ENCODE measurements around the gene SFXN5.

SFXN5 gene

DNA sequence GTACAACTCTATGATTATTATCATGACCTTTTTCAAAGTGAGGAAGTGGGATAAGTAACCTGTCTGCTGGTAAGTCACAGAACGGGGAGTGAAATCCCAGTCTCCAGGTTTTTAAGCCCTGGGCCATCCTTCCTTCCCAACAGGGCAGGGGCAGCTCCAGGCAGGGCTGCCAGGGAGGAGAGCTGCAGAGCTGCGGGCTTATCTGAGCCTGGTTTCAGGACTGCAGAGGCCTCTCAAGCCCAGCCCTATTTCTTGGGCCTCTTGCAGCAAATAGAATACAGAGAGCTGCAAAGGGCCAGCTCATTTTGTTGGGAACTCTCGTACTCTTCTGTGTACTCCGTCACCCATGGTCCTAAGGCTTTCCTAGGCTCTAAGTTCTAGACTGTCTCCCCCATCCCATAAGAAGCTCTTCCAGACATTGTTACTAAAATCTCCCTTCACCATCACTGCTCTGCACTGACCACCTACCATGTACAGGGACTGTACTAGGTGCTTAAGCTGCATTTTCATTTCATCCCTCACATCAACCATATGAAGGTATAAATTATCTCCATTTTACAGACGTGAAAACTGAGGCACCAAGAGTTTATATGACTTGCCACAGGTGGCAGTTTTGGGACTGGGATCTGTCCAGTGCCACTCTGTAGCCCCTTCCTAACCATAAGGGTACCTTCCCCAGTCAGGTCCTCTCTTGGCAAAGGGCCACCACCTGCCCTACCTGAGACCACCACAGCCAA, 38.1 kb upstream of the SFXN5 start:
- Histone ChIP-seq H3K56ac (ENCODE audit: low read length) (no peak overlapping the region), H4K5ac (ENCODE audit: low read length) (no peak overlapping the region), H2BK15ac (replicated peaks; ENCODE audit: low read depth) (no peak overlapping the region), H3K4me1 (ENCODE audit: control insufficient read depth, low read depth, low read length) (peaks cover 8% of the 10 kb centered on the region), H2AK5ac (ENCODE audit: low read length) (no peak overlapping the region), H3K79me2 (ENCODE audit: control insufficient read depth, insufficient read depth, low read length) (no peaks in the 10 kb centered on the region), H3K18ac (ENCODE audit: low read length) (no peak overlapping the region), H2BK5ac (ENCODE audit: low read length) (no peak overlapping the region), H3K27me3 (ENCODE audit: insufficient read depth, low read length, poor library complexity) (no peaks in the 10 kb centered on the region), H3K4me2 (ENCODE audit: low read length) (no peak overlapping the region), H3K36me3 (ENCODE audit: control insufficient read depth, insufficient read depth, low read length) (peaks cover 2% of the 10 kb centered on the region), H3K27ac (ENCODE audit: low read depth, low read length) (no peak overlapping the region), H2BK120ac (ENCODE audit: low read depth, low read length) (no peak overlapping the region), H3K79me1 (ENCODE audit: low read length) (peaks cover 12% of the 10 kb centered on the region), H3K23ac (ENCODE audit: low read length) (no peak overlapping the region), H3K4ac (ENCODE audit: low read depth, low read length) (no peak overlapping the region), H3K4me3 (ENCODE audit: low read length) (no peak overlapping the region), H3K9ac (ENCODE audit: low read length) (no peak overlapping the region), H4K8ac (ENCODE audit: low read depth, low read length) (no peak overlapping the region)
- DNase-seq = no peak
- no CpG with 5 or more reads among the region's 5 CpGs for WGBS (ENCODE audit: extremely low coverage, insufficient coverage, low lambda C conversion rate)

DNA sequence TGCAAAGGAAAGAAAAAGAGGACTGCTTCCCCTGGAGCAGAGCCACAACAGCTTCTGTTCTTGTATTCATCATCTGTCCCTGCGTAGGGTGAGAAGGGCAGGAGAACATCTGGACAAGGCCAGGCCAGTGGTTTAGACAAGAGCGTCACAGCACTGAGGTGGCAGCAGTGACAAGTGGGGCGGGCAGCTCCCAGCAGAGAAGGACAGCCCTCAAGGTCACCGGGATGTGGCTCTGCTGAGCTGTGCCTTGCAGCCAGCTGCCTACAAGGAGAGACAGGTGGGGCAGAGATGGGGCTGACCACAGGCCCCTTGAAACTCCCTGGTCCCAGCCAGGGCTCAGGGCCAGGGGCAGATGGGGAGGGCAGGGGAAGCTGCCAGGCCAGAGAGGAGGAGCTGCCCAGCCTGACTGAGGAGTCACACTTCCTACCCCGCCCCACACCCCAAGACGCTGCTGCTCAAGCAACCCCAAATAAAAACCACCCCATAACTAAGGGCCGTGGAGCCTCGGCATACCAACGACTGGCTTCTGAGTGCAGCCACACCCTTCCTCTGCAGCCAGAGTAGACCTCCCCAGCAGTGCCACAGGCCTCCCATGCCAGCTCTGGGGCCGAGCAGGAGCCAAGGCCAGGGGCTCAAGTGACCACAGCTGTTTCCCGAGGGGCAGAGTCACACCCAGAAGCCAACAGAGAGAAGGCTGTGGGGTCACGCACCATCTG, 35.9 kb upstream of the SFXN5 start:
- no CpG with 5 or more reads among the region's 12 CpGs for WGBS (ENCODE audit: extremely low coverage, insufficient coverage, low lambda C conversion rate)
- no peaks in the 10 kb centered on the region for H3K27me3 ChIP-seq (ENCODE audit: insufficient read depth, low read length, poor library complexity)
- H3K27ac ChIP-seq (ENCODE audit: low read depth, low read length) = no peak overlapping the region

DNA sequence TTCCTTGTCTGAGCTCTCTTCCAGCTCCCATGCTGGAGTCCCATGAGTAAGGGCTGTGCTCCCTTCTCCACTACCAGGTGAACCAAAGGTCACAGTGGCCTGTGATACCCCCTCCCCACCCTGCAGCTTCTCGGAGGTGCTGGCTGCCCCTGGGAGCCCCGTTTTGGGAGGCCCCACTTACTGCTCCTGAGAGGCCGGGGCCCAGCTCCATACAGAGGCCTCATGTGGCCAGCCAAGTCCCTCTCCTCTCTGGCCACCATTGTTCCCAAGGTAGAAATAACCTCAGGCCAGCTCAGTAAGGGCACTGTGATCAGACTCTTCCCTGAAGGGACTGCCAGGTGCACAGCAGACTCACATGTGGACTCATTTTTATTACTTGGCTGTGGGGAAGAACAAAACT, 35.3 kb upstream of the SFXN5 start:
- Histone ChIP-seq H3K56ac (ENCODE audit: low read length) (no peak overlapping the region), H2BK120ac (ENCODE audit: low read depth, low read length) (no peak overlapping the region), H2AK5ac (ENCODE audit: low read length) (no peak overlapping the region), H3K4me1 (ENCODE audit: control insufficient read depth, low read depth, low read length) (peaks cover 21% of the 10 kb centered on the region), H3K36me3 (ENCODE audit: control insufficient read depth, insufficient read depth, low read length) (peaks cover 2% of the 10 kb centered on the region), H3K9ac (ENCODE audit: low read length) (no peak overlapping the region), H3K79me2 (ENCODE audit: control insufficient read depth, insufficient read depth, low read length) (no peaks in the 10 kb centered on the region), H2BK15ac (replicated peaks; ENCODE audit: low read depth) (no peak overlapping the region), H3K23ac (ENCODE audit: low read length) (no peak overlapping the region), H2BK5ac (ENCODE audit: low read length) (no peak overlapping the region), H4K5ac (ENCODE audit: low read length) (no peak overlapping the region), H3K27me3 (ENCODE audit: insufficient read depth, low read length, poor library complexity) (no peaks in the 10 kb centered on the region), H3K4me3 (ENCODE audit: low read length) (no peak overlapping the region), H3K79me1 (ENCODE audit: low read length) (peaks cover 19% of the 10 kb centered on the region), H4K8ac (ENCODE audit: low read depth, low read length) (no peak overlapping the region), H3K4me2 (ENCODE audit: low read length) (no peak overlapping the region), H3K4ac (ENCODE audit: low read depth, low read length) (no peak overlapping the region), H3K27ac (ENCODE audit: low read depth, low read length) (no peak overlapping the region), H3K18ac (ENCODE audit: low read length) (no peak overlapping the region)
- DNase-seq = no peak
- no CpG with 5 or more reads among the region's 3 CpGs for WGBS (ENCODE audit: extremely low coverage, insufficient coverage, low lambda C conversion rate)

More for the DNA sequence above, 35.9 kb upstream of the SFXN5 start:
- no peak overlapping the region for H3K23ac ChIP-seq (ENCODE audit: low read length)
- no peak overlapping the region for H4K5ac ChIP-seq (ENCODE audit: low read length)
- peaks cover 15% of the 10 kb centered on the region for H3K4me1 ChIP-seq (ENCODE audit: control insufficient read depth, low read depth, low read length)
- DNase-seq = no peak
- no peak overlapping the region for H3K4me2 ChIP-seq (ENCODE audit: low read length)
- peaks cover 19% of the 10 kb centered on the region for H3K79me1 ChIP-seq (ENCODE audit: low read length)
- no peak overlapping the region for H4K8ac ChIP-seq (ENCODE audit: low read depth, low read length)
- no peak overlapping the region for H3K56ac ChIP-seq (ENCODE audit: low read length)
- H3K36me3 ChIP-seq (ENCODE audit: control insufficient read depth, insufficient read depth, low read length) = peaks cover 2% of the 10 kb centered on the region
- no peak overlapping the region for H2BK15ac ChIP-seq (replicated peaks; ENCODE audit: low read depth)
- no peak overlapping the region for H3K4me3 ChIP-seq (ENCODE audit: low read length)
- H3K79me2 ChIP-seq (ENCODE audit: control insufficient read depth, insufficient read depth, low read length) = no peaks in the 10 kb centered on the region
- H3K4ac ChIP-seq (ENCODE audit: low read depth, low read length) = no peak overlapping the region
- no peak overlapping the region for H2BK5ac ChIP-seq (ENCODE audit: low read length)
- H3K18ac ChIP-seq (ENCODE audit: low read length) = no peak overlapping the region
- H2AK5ac ChIP-seq (ENCODE audit: low read length) = no peak overlapping the region
- no peak overlapping the region for H3K9ac ChIP-seq (ENCODE audit: low read length)
- no peak overlapping the region for H2BK120ac ChIP-seq (ENCODE audit: low read depth, low read length)

DNA sequence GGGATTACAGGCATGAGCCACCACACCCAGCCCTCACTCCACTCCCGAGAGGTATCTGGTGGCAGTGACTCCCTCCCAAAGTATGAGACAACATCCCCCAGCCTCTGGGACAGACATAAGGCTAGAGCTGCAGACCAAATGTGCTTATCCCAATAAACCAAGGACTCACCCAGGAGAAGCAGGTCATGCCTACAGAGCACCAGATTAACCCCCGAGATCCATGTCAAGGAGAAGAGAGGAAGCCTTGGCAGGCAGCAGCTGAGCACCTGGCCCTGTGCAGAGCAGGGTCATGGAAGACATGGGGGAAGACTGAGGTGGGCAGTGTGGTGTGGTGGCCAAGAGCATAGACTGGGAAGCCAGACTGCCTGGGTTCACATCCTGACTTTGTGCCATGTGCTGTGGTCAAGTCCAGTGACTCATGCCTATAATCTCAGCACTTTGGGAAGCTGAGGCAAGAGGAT, 34.0 kb upstream of the SFXN5 start:
- no CpG with 5 or more reads among the region's 2 CpGs for WGBS (ENCODE audit: extremely low coverage, insufficient coverage, low lambda C conversion rate)
- Histone ChIP-seq H3K56ac (ENCODE audit: low read length) (no peak overlapping the region), H2BK120ac (ENCODE audit: low read depth, low read length) (no peak overlapping the region), H3K4ac (ENCODE audit: low read depth, low read length) (no peak overlapping the region), H2BK5ac (ENCODE audit: low read length) (no peak overlapping the region), H3K79me2 (ENCODE audit: control insufficient read depth, insufficient read depth, low read length) (no peaks in the 10 kb centered on the region), H3K79me1 (ENCODE audit: low read length) (peaks cover 20% of the 10 kb centered on the region), H2BK15ac (replicated peaks; ENCODE audit: low read depth) (no peak overlapping the region), H4K8ac (ENCODE audit: low read depth, low read length) (no peak overlapping the region), H3K18ac (ENCODE audit: low read length) (no peak overlapping the region), H3K9ac (ENCODE audit: low read length) (no peak overlapping the region), H3K4me2 (ENCODE audit: low read length) (no peak overlapping the region), H3K36me3 (ENCODE audit: control insufficient read depth, insufficient read depth, low read length) (peaks cover 2% of the 10 kb centered on the region), H4K5ac (ENCODE audit: low read length) (no peak overlapping the region), H3K27me3 (ENCODE audit: insufficient read depth, low read length, poor library complexity) (no peaks in the 10 kb centered on the region), H3K4me1 (ENCODE audit: control insufficient read depth, low read depth, low read length) (peaks cover 19% of the 10 kb centered on the region), H3K23ac (ENCODE audit: low read length) (no peak overlapping the region), H3K27ac (ENCODE audit: low read depth, low read length) (no peak overlapping the region), H3K4me3 (ENCODE audit: low read length) (no peak overlapping the region), H2AK5ac (ENCODE audit: low read length) (no peak overlapping the region)
- no peak for DNase-seq

DNA sequence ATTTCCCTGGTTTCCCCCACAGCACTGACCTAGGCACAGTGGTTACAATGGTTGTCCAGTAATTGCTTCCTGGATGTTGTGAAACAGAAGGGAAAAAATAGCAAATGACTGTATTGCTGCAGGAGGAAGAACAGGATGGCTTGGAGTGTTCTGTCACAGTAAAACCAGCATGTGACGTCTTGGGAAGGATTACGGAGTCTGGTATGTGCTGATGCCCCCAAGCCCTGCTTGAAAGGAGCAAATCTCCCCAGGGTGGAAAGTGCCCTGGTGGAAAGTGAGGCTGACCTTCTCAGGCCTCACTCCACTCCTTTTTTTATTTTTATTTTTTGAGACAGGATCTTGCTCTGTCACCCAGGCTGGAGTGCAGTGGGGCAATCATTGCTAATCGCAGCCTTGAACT, 33.4 kb upstream of the SFXN5 start:
- no peak overlapping the region for H4K8ac ChIP-seq (ENCODE audit: low read depth, low read length)
- H2BK5ac ChIP-seq (ENCODE audit: low read length) = no peak overlapping the region
- no peak overlapping the region for H4K5ac ChIP-seq (ENCODE audit: low read length)
- WGBS (ENCODE audit: extremely low coverage, insufficient coverage, low lambda C conversion rate) = no CpG with 5 or more reads among the region's 3 CpGs
- H3K79me2 ChIP-seq (ENCODE audit: control insufficient read depth, insufficient read depth, low read length) = no peaks in the 10 kb centered on the region
- no peak overlapping the region for H3K56ac ChIP-seq (ENCODE audit: low read length)
- no peak overlapping the region for H3K27ac ChIP-seq (ENCODE audit: low read depth, low read length)
- H3K18ac ChIP-seq (ENCODE audit: low read length) = no peak overlapping the region
- H3K4me2 ChIP-seq (ENCODE audit: low read length) = no peak overlapping the region
- H3K4ac ChIP-seq (ENCODE audit: low read depth, low read length) = no peak overlapping the region
- H3K4me3 ChIP-seq (ENCODE audit: low read length) = no peak overlapping the region
- H3K4me1 ChIP-seq (ENCODE audit: control insufficient read depth, low read depth, low read length) = peaks cover 17% of the 10 kb centered on the region
- H2AK5ac ChIP-seq (ENCODE audit: low read length) = no peak overlapping the region
- no peaks in the 10 kb centered on the region for H3K27me3 ChIP-seq (ENCODE audit: insufficient read depth, low read length, poor library complexity)
- H3K79me1 ChIP-seq (ENCODE audit: low read length) = peaks cover 18% of the 10 kb centered on the region
- DNase-seq = no peak
- H3K36me3 ChIP-seq (ENCODE audit: control insufficient read depth, insufficient read depth, low read length) = peaks cover 2% of the 10 kb centered on the region
- no peak overlapping the region for H2BK15ac ChIP-seq (replicated peaks; ENCODE audit: low read depth)
- H2BK120ac ChIP-seq (ENCODE audit: low read depth, low read length) = no peak overlapping the region
- no peak overlapping the region for H3K23ac ChIP-seq (ENCODE audit: low read length)
- no peak overlapping the region for H3K9ac ChIP-seq (ENCODE audit: low read length)

Measured in mesendoderm (in vitro differentiated cells).